Fibroblast of mammary gland (primary cell): Measurements from ENCODE around the gene SPSB3.

Experiments
- DNase-seq: peaks from one replicate; pipeline ENCODE4 v3.0.0-alpha.2; 2010; ENCODE audit warnings: low read depth
- H3K4me3 ChIP-seq: 2 replicates; pipeline ENCODE4 v1.5.1; 2011; ENCODE audit warnings: low read depth, mild to moderate bottlenecking, low read length, moderate library complexity; ENCODE audit not compliant: control insufficient read depth
- CTCF ChIP-seq: conservative IDR thresholded peaks from 2 replicates; pipeline ENCODE4 v1.5.1; 2011; ENCODE audit warnings: low read depth, low read length, inconsistent platforms; ENCODE audit not compliant: control insufficient read depth, insufficient read depth

SPSB3 gene

GRCh38 chr16:1782408-1783264 lies at the start of gene SPSB3, which contains the start of gene NUBP2:
SPSB3 (minus strand) TSS chr16:1782571; CDS start chr16:1781483, 1,088 bp downstream.
NUBP2 (plus strand) TSS chr16:1782960; CDS start chr16:1783021, 61 bp downstream.
- no peak for TF ChIP-seq CTCF

DNA sequence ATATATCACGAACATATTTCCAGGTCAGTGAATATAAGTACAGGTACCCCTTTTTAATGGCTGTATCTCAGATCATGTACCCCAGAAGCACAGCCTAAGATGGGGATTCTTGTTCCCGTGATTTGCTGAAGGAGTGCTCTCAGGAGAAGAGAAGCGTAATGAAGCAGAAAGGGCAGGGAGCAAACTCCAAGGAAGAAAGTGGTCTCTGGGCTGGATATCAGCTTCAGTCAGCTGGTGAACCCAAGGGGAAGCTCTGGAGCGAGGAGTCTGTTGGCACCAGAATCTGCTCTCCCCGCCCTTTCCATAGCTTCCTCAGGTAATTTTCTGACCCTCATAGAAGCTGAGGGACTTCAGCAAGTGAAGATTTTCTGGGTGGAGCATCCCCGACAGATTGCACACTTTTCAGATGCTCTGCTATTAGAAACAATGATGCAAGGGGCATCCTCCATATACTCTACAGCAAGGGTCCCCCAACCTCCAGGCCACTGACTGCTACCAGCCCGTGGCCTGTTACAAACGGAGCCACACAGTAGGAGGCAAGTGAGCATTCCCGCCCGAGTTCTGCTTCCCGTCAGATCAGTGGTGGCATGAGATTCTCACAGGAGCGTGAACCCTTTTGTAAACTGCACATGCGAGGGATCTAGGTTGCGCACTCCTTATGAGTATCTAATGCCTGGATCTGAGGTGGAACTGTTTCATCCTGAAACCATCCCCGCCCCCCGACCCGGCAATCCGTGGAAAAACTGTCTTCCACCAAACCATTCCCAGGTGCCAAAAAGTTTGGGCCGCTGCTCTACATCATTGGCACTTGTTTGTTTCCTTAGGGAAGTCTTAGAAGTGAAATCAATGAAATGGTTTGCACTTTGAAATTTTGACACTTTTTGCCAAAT lies 49.1 kb upstream of the SPSB3 start:
- DNase-seq = no peak
- no peak for TF ChIP-seq CTCF
- no peak overlapping the region for H3K4me3 ChIP-seq

More at GRCh38 chr16:1782408-1783264, at the start of gene SPSB3, which contains the start of gene NUBP2:
- peak; percentile 100 for DNase-seq
- H3K4me3 ChIP-seq = peak within 1 kb of the TSS; percentile 88

GRCh38 chr16:1830213-1830612 lies 47.8 kb upstream of the SPSB3 start:
- no peak overlapping the region for H3K4me3 ChIP-seq
- no peak for TF ChIP-seq CTCF
- no peak for DNase-seq

- no peak for DNase-seq
- H3K4me3 ChIP-seq = peak overlapping the region; percentile 96
- no peak for TF ChIP-seq CTCF
Observed at GRCh38 chr16:1828645-1829410, 46.5 kb upstream of the SPSB3 start.

DNA sequence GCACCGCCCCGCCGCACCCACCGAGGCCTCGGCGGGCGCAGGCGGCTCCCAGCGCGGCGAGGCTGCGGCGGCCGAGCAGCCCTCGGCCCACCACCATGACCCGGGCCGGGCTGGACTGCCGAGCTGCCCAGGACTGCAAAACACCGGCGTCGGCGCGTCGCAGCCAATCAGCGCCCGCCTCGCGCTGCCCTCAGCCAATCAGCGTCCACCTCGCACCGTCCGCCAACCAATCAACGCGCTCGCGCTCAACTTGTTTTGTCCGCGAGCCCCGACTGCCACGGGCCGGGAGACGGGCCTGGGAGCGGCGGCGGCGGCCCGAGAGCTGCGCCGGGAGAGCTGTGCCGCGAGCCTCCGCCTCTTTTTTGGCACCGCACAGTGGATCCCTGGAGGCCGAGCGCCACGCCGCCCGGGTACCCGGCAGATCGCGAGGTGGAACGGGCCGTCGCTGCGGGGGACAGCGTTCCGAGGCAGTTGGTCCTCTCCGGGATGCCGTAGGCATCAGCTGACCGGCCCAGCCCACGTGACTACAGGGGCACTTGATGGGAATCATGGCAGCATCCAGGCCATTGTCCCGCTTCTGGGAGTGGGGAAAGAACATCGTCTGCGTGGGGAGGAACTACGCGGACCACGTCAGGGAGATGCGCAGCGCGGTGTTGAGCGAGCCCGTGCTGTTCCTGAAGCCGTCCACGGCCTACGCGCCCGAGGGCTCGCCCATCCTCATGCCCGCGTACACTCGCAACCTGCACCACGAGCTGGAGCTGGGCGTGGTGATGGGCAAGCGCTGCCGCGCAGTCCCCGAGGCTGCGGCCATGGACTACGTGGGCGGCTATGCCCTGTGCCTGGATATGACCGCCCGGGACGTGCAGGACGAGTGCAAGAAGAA lies 44.6 kb upstream of the SPSB3 start, which contains the start of the genes FAHD1 and HAGH:
Gene FAHD1, plus strand, starts transcription at position 516 of the 883 bp plus-strand sequence. Its CDS starts 33 bp downstream, at position 549.
Gene HAGH, minus strand, starts transcription at position 135 of the 883 bp plus-strand sequence. Its CDS starts 38 bp downstream, at position 97.
- peak; percentile 93 for DNase-seq
- no peak for TF ChIP-seq CTCF
- H3K4me3 ChIP-seq = peak within 1 kb of the TSS; percentile 96
